SH-SY5Y (cell line): ENCODE measurements around the gene CLEC3B.

ENCODE experiments used
- GATA2 ChIP-seq: IDR thresholded peaks from 2 replicates; pipeline ENCODE4 v1.6.1; 2011; ENCODE audit warnings: mild to moderate bottlenecking, low read depth, low read length
- GATA3 ChIP-seq: IDR thresholded peaks from 2 replicates; pipeline ENCODE4 v1.6.1; 2011; ENCODE audit warnings: low read depth, mild to moderate bottlenecking, low read length, moderate library complexity

DNA sequence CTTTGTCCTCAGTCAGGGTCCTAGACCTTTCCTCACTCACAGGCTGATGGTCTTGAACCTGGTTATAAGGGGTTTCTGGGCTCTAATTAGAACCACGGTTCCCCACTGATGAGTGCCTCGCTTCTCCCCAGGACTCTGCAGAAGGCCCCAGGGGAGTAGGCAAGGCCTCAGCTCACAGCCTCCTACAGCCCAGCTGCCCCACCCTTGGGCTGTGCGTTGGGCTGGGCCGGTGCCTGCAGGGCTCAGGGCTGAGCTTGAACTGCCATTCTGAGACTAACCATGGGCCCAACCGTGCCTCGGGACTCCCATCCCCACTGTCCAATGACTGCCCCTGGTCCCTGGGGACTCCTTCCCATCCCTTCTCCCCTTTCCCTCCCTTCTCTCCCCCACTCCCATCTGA is 25.6 kb downstream of the CLEC3B start:
- TF ChIP-seq GATA3 (no peak), GATA2 (no peak)
